HG03159 (cell line): ENCODE measurements around the gene ZAR1.

Source experiments
- ATAC-seq: cut with Tn5 transposase; IDR thresholded peaks from one replicate; pipeline ENCODE4 v1.9.1; 2021; ENCODE audit warnings: mild to moderate bottlenecking, moderate library complexity; ENCODE audit not compliant: unreplicated experiment

Gene ZAR1

GRCh38 chr4:48489683-48490011 lies 405 bp upstream of the ZAR1 start:
- no peak for ATAC-seq

DNA sequence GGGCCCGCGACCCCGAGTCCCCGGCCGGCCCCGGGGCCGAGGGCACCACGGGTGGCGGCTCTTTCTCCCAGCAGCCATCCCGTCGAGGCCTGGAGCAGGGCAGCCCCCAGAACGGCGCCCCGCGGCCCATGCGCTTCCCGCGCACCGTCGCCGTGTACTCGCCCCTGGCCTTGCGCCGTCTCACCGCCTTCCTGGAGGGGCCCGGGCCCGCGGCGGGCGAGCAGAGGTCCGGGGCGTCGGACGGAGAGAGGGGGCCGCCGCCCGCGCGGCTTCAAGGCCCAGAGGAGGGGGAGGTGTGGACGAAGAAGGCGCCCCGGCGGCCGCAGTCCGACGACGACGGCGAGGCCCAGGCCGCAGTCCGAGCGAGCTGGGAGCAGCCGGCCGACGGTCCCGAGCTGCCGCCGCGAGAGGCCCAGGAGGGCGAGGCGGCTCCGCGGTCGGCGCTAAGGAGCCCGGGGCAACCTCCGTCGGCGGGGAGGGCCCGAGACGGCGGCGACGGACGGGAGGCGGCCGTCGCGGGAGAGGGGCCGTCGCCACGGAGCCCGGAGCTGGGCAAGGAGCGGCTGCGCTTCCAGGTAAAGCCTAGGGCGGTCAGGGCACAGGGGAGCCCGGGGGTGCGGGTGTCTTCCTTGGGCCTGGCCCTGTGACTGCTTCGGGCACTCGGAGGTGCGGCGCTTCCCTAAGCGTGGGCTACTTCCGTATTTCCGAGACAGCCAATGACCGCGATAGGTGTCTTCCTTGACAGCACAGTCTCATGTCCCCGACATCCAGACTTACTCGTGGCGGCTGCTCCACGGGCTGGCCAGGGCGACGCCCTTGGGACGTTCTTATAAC lies 845 bp downstream of the ZAR1 start:
- ATAC-seq = no peak

DNA sequence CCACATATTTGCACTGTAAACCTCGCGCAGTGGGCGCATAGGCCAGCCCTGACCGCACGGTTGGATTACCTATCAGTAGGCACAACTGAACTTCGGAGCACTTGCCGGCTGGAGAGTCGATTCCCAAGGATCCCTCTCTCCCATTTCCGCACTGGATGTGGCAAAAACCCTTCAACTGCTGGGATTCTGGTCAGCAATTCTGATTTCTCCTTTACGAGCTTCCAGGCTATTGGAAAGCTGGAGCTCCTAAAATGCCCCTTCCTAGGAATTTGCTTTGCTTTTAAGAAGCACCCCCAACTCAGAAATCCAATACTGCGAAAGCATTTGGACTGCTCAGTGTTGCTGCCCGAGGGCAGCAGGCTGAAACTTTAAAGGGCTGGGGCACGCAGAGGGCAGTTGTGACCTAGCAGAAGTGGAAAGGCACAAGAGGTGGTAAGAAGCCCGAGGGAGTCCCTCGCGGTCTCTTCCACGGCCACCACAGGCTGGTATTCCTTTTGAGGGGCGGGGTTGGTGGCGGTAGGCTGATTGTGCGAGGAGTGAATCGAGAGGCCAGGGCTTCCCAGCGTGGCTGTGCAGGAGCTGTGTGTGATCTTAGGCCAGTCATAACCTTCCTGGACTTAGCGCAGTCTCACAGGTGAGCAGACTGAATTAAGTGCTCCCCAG lies 1.6 kb downstream of the ZAR1 start:
- ATAC-seq = no peak

GRCh38 chr4:48493452-48494100 lies 3.5 kb downstream of the ZAR1 start:
- ATAC-seq = no peak

DNA sequence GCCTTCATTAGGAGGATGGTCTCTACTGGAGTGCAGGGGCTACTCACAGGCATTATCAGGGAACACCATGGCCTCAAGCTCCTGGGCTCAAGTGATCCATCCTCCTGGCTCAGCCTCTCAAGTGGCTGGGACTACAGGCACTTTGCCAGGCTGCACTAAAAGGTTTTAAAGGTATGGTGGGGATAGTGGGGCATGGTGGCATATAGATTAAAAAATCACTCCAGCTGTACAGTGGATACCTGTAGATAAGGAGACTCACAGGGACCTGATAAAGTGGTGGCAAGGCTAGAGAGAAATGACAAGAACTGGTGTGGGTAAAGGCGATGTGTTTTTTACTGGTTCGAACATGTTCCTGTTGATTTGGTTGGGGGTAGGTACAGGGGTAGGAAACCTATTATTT lies 5.9 kb downstream of the ZAR1 start:
- no peak for ATAC-seq

GRCh38 chr4:48498895-48499294 lies 8.8 kb downstream of the ZAR1 start:
- ATAC-seq = no peak

DNA sequence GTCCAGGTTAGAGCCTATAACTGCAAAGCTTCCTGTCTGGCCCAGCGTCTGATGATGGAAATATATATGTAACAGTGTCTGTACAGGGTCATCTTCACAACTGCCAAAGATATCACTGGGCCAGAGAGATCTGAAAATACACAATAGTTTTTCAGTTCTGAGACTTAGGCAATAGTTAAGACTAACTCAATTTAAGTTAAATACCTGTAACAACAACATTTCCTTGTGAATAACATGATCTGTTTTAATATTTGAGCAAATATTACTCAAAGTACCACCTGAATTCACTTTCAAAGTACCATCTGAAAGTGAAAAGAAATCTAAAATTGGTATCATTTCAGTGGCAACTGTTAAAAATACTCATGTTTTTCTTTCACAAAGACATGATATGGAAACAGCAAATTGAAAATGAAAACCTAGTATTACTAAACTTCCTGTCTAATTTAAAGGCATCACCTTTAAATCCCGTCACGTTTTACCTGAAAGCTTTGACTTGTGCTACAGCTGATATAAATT lies 9.6 kb downstream of the ZAR1 start:
- ATAC-seq = peak; percentile 88

GRCh38 chr4:48503233-48504025 lies 13.4 kb downstream of the ZAR1 start:
- ATAC-seq = no peak

- no peak for ATAC-seq
Measured at GRCh38 chr4:48504026-48504330, 13.9 kb downstream of the ZAR1 start.

- no peak for ATAC-seq
Measured at GRCh38 chr4:48504352-48504751, 14.3 kb downstream of the ZAR1 start.

GRCh38 chr4:48506716-48507115 lies 16.7 kb downstream of the ZAR1 start:
- no peak for ATAC-seq

- no peak for ATAC-seq
Measured at GRCh38 chr4:48509543-48509942, 19.5 kb downstream of the ZAR1 start.

DNA sequence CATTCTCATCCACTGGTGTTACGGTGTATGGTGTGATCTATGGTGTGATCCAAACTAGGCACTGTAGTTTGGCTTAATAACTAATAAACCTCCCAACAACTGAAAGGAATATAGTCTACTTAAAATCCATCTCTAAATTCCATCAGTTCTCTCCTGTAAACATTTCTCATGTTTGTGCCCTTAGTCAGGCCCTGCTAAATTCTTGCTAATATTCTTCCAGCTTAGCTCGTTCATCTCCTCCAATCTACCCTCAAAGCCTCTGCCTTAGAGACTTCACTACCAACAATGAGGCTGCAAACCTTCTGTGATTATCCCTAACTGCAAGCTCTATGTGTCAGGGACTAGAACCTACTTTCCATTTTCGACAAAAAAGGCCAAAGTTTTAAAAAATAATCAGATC lies 28.1 kb downstream of the ZAR1 start:
- no peak for ATAC-seq

GRCh38 chr4:48526406-48526805 lies 36.4 kb downstream of the ZAR1 start:
- no peak for ATAC-seq

GRCh38 chr4:48538358-48538757 lies 48.3 kb downstream of the ZAR1 start:
- no peak for ATAC-seq

- ATAC-seq = no peak
Measured at GRCh38 chr4:48539597-48539996, 49.5 kb downstream of the ZAR1 start.

GRCh38 chr4:48542888-48543287 lies 52.8 kb downstream of the ZAR1 start:
- ATAC-seq = no peak

- no peak for ATAC-seq
Measured at GRCh38 chr4:48543796-48544195, 53.7 kb downstream of the ZAR1 start.
